RCC 7860 (cell line): ENCODE results near the gene ACTR1B.
A peak's percentile ranks its signal among the peaks of the same experiment; 100 is the strongest.
"Not testable (repeated sequence)": the region's sequence is repeated elsewhere in the genome, so short reads cannot be mapped to it uniquely, and the experiment has no call there.

Source experiments
- DNase-seq: peaks from one replicate; pipeline ENCODE4 v3.0.0-alpha.2; 2015; ENCODE audit warnings: low spot score
- FAIRE-seq: peaks from 2 replicates; lab custom pipeline; 2012; peaks lifted over from hg19 to GRCh38; lab: Jason Lieb, UNC

ACTR1B gene

GRCh38 chr2:97659256-97660043, 4.4 kb downstream of the ACTR1B start:
- DNase-seq (no peak), FAIRE-seq (no peak)

DNA sequence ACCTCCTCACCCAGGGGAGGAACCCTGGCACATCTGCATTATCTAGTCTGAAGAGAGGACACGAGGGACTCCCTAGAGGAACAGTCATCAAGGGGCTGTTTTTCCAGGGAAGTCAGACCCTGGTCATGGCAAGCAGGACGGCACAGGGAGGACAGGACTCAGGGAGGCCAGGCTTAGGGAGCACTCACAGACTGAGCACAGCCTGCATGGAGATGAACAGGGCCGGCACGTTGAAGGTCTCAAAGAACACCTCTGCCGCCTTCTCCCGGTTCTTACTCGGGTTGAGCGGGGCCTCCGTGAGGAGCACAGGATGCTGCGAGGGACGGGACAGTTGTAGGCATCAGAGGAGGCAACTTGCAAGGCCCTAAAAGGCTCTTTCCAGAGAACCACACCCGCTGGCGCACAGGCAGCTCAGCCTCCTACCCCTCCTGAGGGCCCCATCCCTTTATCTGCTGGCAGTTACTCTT, 5.1 kb downstream of the ACTR1B start:
- DNase-seq = no peak

DNA sequence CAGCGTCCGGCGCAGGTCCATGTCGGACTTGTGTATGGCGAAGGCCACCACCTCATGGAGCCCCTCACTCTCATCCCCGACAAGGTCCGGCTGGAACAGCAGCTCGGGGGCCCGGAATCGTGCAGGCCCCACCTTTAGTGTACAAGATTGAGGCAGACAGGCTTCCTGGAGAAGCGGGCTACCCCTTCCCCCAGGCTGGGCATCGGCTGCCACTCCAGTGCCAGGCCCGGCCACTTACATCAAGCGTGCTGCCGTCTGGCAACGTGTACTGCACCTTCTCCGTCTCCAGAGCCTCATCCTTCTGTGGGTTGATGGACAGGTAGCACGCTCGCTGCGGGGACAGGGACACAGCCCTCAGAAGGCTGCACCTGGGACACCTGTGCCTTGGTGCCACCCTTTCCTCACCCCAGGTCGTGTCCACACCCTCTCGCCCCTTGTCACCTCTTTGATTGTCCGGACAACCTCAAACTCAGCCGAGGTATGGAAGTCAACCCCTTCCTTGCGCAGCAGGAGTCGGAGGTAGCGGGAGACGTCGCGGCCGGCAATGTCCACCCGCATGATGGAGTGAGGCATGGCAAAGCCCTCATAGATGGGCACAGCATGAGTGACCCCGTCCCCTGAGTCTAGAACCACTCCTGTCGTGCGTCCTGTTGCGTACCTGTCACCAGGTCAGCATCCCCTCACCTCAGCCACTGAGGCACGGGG, 5.7 kb downstream of the ACTR1B start:
- FAIRE-seq = no peak

More for the DNA sequence above, 5.1 kb downstream of the ACTR1B start:
- no peak for FAIRE-seq

GRCh38 chr2:97656905-97657587, 6.8 kb downstream of the ACTR1B start:
- no peak for FAIRE-seq
- no peak for DNase-seq

More for the DNA sequence above, 5.7 kb downstream of the ACTR1B start:
- DNase-seq = no peak

- FAIRE-seq (no peak), DNase-seq (no peak)
These were observed 7.6 kb downstream of the ACTR1B start for GRCh38 chr2:97656129-97656755.

DNA sequence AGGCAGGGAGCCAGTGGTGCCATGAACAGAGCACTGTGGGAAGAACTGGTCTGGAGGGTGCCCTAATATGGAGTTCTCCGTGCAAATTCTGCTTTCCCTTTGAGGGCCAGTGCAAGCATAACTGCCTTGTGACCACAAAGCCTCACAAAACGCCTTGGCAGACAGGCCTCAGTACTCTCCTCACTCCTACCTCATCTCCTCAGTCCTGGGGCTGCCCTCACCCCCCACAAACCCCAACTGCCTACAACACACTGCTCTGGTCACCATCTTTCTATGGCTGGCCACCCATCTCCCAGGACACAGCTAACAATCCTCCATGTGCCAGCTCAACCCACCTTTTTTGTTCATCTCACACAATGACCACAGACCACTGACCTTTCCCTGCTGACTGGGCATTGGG, 9.1 kb downstream of the ACTR1B start:
- FAIRE-seq (no peak), DNase-seq (no peak)

- no peak for DNase-seq
- FAIRE-seq = no peak
These were observed 9.5 kb downstream of the ACTR1B start for GRCh38 chr2:97654309-97654708.

DNA sequence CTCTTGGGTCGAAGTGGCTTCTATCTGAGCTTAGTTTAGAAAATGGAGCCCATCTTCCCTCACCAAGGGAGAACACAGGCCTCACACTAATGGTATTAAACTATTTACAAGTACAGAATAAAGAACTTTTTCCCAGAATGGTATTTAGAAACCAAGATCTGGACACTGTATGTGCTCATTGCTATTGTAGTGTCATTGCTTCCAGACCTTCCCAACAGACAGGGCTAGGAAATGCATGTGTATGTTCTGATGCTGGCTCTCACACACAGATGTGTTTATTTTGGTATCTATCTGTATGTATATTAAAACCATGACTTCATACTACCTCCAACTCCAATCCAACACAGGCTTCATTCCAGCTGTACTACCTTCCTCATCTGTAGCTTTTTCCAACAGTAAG, 10.0 kb downstream of the ACTR1B start:
- DNase-seq = no peak
- no peak for FAIRE-seq

DNA sequence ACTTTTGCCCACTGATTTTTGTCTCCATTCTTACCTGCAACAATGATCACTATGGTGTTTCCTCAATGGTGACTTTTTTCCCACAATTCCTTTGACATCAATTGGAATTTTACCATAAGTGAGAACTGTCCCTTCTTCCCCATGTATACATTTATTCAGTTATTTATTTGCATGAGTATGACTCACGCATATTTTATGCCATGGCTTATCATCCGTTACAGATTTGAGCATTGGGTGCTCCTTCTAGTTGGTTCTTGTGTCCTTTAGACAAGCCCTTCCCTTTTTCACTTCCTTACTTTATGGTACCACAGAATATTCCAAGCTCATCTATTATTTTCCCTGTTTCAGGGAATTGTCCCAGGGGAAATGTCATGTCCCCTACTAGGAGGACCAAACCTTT, 10.4 kb downstream of the ACTR1B start:
- FAIRE-seq = no peak
- DNase-seq = no peak

DNA sequence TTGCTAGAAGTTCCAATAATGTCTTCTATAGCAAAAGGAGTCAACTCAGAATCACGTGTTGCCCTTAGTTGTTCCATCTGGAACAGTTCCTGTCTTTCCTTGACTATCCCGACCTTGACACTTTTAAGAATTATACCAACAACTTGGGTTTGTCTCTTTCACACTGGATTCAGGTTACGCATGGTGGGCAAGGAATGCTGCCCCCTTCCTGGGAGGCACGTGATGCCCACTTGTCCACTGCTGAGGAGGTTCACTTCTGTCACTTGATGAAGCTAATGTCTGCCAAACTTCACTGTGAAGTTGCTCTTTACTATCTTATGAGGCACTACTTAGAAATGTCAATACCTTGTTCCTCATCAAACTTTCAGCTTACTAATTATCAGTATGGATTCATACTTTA, 12.7 kb downstream of the ACTR1B start:
- DNase-seq (no peak), FAIRE-seq (no peak)

DNA sequence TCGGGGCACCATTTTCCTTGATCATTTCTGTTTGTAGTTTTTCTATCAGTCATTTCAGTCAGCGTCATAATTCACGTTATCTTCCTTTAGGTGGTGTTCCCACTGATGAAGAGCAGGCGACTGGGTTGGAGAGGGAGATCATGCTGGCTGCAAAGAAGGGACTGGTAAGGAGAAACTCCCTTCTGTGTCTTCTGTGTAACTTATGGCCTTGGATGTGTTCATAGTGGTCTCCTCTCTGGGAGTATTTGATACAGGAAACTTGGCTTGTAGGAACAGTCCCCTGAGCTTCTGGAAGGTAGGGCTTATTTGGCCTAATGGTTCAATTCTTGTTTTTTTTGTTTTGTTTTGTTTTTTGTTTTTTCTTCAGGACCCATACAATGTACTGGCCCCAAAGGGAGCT, 16.9 kb downstream of the ACTR1B start:
- no peak for DNase-seq

DNA sequence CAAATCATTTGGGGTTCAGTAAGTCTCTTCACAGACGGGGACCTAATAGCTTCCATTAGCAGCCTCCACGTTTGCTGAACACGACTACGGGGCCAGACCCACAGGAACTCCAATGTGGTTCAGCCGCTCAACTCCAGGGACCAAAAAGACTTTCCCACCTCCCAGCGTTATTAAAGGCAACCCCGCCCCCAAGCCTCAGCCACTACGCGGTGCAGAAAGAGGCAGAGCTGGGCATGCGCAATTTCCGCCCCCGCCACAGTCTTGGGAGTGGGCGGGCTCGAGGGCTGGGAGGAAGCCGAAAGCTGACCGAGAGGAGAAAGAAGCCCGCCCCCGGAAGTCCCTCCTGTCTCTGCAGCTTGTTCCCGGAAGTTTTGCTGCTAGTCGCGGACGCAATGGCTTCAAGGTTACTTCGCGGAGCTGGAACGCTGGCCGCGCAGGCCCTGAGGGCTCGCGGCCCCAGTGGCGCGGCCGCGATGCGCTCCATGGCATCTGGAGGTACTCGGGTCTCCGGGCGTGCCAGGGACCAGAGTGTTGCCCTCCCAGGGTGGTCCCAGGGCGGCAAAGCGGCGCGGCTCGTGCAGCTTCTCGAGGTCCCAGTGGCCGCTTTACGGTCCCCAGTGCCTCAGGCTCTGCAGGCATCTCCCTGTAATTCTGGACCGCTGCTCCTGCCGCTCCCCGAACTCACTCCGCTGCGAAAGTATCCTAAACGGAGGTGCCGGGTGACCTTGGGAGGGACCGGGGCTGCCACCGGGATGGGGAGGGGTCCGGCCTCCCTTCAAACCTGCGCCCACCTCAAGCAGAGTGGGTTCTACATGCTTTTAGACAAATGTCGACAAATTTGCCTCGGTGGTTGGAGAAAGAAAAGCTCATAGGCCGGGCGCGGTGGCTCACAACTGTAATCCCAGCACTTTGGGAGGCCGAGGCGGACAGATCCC, 17.9 kb downstream of the ACTR1B start, which contains the start of gene COX5B:
COX5B (plus strand) TSS at position 368 of the 935 bp plus-strand sequence; CDS start at position 393, 25 bp downstream.
- peak; percentile 89 for DNase-seq
- peak; percentile 84 for FAIRE-seq

More for the DNA sequence above, 16.9 kb downstream of the ACTR1B start:
- FAIRE-seq = no peak

GRCh38 chr2:97645112-97645694, 18.6 kb downstream of the ACTR1B start:
- no peak for DNase-seq
- FAIRE-seq = no peak

- FAIRE-seq (no peak), DNase-seq (no peak)
These were observed 19.7 kb downstream of the ACTR1B start for GRCh38 chr2:97644023-97644717.

DNA sequence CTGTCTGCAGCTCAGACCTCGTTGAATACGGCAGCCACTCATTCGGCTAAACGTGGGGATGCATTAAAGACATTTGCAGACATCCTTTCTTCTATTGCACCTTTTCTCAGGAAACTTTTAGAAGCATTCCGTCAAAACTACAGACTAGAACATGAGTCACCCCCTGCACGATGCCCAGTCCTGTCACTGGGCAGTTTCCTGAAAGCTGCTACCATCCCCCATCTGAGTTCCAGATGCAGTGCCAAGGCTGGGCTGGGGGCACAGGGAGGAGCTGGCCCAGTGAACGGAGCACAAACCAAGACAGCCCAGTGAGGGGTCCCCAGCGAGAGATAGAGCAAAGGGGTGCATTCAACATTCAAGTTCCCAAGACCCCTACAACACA, 37.8 kb downstream of the ACTR1B start:
- not testable (repeated sequence) for FAIRE-seq, DNase-seq

DNA sequence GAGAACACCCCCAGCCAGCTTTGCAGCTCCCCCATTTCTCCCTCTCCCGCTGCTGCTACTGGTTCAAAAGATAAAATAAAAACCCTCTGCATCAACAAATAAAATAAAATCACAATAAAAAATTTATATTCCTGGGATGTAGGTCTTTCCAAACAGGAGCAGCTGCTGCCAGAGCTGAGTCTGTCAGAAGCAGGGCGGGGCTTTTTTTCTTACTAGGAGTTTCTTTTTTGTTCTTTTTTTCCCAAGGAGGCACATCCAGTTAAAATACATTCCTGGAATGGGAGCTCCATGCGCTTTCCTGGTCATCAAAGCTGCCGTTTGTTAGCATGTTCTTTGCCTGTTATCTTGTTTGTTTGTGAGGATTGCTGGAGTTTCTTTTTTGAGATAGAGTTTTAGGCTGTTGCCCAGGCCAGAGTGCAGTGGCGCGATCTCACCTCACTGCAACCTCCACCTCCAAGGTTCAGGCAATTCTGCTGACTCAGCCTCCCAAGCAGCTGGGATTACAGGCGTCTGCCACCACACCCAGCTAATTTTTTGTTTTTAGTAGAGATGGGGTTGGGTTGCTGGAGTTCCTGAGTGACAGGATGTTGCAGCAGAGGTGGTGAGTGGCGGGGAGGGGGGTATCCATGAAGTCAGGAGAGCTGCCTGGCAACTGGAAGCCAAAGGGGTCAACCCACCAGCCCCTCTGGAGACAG, 38.3 kb downstream of the ACTR1B start:
- DNase-seq, FAIRE-seq: not testable (repeated sequence)

DNA sequence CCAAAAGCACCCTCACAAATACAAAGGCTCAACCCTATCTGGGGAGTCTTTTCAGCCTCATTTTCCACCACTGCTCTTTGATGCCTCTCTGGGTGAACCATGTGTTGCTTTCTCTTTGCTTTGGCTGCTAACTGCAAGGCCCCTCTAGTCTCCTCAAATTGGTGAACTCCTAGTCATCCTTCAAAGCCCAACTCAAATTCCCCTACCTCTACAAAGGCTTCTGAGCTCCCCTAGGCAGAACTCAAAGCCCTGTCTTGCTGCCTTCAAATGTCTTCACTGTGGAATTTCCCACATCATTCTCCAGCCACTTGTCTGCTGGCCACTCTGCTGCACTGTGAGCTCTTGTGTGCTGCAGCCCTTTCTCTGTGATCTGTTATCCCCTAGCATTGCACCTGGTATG, 40.9 kb downstream of the ACTR1B start:
- not testable (repeated sequence) for FAIRE-seq, DNase-seq

DNA sequence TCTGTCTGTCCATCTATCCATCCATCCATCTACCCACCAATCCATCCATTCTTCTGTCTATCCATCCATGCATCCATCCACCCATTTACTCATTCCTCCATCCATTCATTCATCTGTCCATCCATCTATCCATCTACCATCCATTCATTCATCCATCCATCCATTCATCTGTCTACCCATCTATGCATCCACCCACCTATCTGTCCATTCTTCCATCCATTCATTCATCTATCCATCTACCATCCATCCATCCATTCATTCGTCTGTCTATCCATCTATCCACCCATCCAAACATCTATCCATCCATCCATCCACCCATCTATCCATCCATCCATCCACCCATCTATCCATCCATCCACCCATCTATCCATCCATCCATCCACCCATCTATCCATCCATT, 43.4 kb downstream of the ACTR1B start:
- FAIRE-seq, DNase-seq: not testable (repeated sequence)
